ENCODE data around the gene COMP.

DNA sequence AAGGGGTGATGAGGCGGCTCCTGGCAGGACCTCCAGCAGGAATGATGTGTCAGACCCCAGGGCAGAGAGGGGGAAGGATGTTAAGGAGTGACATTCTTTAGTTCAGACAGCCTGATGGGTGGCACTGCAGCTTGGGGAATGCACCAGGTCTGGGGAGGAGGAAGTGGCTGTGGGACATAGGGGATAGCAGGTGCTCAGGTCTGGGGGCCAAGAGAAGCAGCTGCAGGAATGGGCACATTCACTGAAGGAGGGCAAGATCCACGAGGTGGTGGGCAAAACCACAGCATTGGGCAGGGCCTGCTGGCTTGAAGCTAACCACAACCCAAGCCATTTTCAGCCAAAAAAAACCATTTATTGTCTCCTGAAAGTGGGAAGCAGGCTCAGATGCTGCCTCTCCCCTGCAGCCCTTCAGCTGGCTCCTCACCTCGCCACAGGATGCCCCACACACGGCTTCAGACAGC is 26.5 kb downstream of the COMP start:
- TF ChIP-seq, protein P1, sequence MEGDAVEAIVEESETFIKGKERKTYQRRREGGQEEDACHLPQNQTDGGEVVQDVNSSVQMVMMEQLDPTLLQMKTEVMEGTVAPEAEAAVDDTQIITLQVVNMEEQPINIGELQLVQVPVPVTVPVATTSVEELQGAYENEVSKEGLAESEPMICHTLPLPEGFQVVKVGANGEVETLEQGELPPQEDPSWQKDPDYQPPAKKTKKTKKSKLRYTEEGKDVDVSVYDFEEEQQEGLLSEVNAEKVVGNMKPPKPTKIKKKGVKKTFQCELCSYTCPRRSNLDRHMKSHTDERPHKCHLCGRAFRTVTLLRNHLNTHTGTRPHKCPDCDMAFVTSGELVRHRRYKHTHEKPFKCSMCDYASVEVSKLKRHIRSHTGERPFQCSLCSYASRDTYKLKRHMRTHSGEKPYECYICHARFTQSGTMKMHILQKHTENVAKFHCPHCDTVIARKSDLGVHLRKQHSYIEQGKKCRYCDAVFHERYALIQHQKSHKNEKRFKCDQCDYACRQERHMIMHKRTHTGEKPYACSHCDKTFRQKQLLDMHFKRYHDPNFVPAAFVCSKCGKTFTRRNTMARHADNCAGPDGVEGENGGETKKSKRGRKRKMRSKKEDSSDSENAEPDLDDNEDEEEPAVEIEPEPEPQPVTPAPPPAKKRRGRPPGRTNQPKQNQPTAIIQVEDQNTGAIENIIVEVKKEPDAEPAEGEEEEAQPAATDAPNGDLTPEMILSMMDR (IDR thresholded peaks at IDR 0.05; ENCODE audit: low read depth, low read length), result no peak
- no peak for TF ChIP-seq EZH2phosphoT487 (IDR thresholded peaks at IDR 0.05; ENCODE audit: low read depth)
